ENCODE results near the gene NEK8.

NEK8 gene

DNA sequence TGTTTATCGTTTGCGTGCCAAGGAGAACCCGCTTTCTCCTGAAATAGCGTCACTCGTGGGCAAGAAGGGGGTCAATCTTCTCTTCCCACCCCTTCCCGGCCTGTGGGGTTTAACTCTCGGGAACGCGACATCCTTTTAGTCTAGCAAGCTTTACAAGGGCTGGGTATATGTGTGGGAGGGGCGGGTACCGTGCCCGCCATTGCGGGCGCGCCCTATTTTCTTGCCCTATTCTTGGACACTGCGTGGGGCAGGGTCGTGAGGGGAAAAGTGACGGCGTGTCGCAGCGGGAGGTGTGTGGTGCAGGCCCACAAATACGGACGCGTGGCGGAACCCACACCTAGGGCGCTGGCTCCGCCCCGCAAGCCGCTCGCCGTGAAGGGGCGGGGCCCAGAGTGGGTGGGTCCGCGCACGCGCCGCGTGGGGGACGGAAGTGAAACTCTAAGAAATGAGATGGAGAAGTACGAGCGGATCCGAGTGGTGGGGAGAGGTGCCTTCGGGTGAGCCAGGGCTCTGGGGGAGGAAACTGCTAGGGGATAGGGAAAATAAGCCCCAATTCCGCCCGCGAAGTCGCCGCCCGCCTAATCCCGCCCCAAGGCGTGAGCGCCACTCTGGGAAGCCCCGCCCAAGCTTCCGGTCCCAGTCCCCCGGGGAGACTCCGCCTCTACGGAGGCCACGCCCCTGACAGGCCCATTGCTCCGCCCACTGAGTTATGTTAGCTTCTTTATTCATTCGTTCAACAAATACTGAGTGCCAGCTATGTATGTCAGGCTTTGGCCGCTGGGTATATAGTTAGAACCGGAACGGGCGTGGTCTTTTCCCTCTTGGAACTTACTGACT lies at the start of gene NEK8:
Gene NEK8 (plus strand): TSS at position 425 of the 837 bp plus-strand sequence. CDS start 26 bp downstream, at position 451.
- peak; percentile 97 for DNase-seq (ENCODE audit: low read depth)

DNA sequence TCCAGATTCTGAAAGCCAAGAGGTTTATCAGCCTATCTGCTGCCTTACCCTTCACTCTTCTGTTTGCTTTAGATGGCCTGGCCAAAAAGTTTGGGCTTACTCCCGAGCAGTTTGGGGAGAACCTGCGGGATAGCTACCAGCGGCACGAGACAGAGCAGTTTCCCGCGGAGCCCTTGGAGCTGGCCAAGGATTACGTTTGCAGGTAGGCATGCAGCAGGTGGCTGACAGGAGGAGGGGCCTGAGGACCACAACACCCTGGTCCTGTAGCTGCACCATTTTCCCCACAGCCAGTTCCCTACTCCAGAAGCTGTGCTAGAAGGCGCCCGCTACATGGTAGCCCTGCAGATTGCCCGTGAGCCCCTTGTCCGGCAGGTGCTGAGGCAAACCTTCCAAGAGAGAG lies 45.9 kb upstream of the NEK8 start:
- DNase-seq (ENCODE audit: low read depth) = no peak

DNA sequence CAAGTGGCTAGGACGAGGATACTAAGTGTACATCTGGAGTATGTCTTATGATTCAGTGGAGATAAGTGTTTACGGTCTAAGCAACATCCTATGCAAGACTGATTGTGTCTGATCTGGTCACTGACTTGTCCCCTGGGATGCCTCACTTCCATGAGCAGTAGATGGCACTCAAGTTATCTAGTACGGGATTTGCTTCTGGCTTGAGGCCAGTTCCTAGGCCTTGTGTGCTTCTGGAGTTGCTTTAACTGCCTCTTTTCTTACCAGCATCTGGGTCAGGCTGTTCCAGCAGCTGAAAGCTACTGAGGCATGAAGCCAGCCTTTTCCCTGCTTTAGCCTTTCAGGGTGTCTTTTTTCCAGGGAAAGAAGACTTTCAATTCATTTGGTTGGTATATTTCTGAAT lies 43.6 kb upstream of the NEK8 start:
- DNase-seq (ENCODE audit: low read depth) = no peak

DNA sequence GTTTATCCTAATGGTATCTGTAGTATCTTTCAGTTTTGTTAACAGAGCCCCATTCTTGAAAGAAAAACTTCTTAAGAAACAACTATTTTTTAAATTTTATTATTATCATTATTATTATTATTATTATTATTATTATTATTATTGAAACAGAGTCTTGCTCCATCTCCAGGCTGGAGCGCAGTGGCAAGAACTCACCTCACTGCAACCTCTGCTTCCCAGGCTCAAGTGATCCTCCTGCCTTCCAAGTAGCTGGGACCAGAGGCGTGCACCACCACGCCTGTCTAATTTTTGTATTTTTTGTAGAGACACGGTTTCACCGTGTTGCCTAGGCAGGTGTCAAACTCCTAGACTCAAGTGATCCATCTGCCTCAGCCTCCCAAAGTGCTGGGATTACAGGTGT lies 43.2 kb upstream of the NEK8 start:
- no peak for DNase-seq (ENCODE audit: low read depth)

DNA sequence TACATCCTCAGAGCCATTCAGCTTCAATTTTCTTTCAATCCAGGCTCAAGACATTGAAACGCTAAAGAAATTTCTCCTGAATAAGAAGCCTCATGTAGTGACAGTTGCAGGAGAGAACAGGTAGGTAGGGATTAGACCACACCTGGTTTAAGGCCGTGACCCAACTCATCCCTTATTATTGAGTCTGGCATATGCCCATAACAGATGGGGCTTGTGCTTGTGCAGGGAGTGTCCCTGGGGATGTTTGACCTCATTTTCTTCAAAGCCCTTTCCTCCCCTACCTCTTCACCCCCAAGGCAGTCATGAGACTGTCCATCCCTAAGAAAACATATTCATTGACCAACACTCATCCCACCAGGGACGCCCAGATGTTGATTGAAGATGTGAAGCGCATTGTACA lies 42.3 kb upstream of the NEK8 start:
- no peak for DNase-seq (ENCODE audit: low read depth)

DNA sequence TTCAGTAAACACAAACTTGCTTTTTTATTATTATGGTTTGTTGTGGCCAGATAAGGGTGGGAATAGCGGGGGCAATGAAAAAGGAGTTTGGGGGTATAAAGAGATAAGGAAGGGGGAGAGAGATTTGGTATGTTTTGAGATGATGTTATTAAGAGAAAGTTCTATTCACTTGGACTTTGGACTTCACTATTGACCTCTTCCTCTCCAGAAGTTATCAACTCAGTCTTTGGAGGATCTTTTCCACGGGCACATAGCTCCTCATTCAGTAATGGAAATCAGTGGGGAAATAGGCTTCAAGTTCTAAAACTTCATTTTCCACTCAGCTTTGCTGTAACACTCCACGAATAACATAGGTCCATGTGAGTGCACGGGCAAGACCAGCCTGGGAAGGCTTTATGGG lies 40.1 kb upstream of the NEK8 start:
- no peak for DNase-seq (ENCODE audit: low read depth)

DNA sequence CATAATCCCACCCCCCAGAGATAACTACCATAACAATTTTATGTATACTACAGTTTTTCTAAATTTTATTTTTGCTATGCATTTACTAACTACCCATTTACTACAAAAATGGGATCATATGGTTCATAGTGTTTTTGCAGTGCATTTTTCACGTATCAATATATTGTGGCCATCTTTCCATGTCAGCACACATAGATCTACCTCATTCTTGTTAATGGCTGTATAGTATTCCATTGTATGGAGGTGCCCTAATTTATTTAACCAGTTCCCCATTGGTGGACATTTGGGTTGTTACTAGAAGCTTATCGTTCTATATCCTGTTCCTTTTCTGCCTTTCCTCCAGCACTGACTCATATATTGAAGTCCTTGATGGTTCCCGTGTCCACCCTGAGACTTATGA lies 39.6 kb upstream of the NEK8 start:
- DNase-seq (ENCODE audit: low read depth) = no peak

DNA sequence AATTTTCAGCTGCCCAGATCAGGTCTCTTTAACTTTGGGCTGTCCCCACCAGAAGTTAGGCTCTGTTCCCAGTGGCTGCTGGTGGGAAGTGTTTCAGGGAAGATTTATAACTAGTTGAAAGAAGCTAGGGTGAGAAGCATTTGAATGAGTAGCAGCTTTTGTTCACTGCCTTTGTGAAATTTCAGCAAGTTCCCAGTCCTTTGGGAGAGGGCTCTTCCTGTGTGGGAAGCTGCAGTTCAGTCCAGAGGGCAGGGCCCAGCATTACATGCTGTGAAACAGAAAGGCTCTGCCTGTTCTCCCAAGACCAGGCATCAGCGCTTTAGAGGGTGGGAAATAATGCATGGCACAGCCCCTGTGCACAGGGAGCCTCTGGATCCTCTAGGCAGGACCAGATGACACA lies 34.7 kb upstream of the NEK8 start:
- DNase-seq (ENCODE audit: low read depth) = no peak

DNA sequence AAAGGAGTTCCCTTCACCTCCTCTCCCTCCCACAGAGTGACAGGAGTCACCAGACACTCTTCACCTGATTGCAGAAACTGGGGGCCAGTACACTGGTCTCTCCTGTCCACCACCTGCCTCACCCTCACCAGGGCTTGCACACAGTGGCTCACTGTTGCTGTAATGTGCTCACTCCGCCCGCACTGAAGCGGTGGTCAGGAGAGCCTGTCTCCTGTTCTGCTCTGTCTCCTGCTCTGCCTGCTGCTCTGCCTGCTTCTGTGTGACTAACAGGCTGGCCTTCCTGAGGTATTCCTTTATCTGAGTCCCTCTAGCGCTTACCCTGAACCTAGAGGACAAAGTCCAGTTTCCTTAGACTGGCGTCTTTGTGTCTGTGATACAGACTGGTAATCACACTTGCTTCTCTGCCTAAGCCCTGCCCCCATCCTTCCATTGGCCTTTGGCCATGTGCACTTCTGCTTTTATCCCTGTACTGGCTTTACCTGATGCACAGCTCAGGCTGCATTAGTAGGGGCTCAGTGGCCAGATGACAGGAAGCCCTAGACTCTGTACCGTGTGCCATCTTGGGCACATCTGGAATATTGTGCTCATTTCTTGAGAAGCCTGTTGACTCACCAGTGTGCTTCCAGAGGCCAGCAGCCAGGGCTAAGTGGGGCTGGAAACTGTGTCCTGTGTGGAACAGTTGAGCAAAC lies 30.2 kb upstream of the NEK8 start:
- no peak for DNase-seq (ENCODE audit: low read depth)

DNA sequence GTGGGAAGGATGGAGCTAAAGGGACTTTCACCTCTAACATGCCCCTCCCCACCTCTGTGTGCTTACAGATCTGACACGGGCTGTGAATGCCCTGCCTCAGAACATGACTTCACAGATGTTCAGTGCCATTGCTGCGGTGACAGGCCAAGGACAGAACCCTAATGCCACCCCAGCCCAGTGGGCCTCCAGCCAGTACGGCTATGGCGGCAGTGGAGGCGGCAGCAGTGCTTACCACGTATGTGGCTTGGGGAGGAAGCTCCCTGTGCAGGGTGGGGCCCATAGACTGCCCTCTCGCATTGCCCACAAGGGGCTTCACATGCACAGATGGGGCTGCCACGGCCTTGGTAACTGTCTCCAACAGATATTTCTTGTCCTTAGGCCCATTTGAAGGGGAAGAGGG lies 28.3 kb upstream of the NEK8 start:
- DNase-seq (ENCODE audit: low read depth) = no peak

DNA sequence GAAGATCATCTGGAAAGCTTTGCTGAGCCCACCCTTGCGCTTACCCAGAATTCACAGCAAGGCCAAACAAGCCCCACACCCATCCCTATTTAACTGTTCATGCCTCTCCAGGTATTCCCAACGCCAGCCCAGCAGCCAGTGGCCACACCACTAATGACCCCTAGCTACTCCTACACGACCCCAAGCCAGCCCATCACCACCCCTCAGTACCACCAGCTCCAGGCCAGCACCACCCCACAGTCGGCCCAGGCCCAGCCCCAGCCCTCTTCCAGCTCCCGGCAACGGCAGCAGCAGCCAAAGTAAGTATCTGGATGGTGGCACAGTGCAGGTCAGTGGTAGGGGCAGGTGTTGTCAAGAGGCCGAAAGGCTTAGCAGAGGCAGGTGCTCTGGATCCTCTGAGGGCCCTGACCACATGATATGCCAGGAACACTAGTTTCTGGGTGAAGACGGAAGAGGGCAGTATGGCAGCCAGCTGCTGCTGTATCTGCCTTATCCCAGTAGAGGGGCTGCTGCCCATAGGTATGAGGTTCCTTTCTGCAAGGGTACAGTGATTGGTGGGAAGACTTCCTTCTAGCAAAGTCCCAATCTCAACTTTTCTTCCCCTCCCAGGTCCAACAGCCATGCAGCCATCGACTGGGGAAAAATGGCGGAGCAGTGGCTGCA lies 27.6 kb upstream of the NEK8 start:
- no peak for DNase-seq (ENCODE audit: low read depth)

DNA sequence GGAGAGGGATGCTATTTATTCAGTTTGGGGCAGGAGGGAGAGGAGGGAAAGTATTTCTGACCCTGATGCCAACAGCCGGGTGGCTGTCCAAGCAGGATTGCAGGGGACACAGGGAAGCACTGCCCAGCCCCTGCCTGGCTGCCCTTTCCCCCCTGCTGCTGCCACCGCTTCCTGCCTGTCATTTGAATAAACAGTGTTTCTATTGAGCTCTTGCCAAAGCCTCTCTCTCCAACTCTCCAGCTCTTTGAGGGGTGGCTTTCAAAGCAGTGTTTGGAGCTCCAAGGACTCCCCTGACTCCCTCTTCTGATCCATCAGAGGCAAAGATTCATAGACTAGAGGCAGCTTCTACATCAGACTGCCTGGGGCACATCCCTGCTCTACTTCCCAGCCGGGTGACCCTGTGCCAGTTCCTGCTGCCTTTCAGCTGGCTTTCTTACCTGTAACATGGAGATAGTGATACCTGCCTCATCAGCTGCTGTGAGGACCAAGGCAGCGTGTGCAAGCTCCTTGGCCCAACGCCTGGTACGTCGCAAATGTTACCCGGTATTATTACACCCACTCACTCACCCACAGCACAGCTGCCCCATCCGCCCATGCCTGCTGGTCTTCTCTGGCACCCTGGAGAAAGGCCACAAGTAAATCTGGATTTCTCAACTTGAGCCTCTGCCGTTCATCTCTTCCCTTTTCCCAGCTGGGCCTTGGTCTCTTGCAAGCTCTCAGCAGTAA lies 26.4 kb upstream of the NEK8 start:
- no peak for DNase-seq (ENCODE audit: low read depth)

DNA sequence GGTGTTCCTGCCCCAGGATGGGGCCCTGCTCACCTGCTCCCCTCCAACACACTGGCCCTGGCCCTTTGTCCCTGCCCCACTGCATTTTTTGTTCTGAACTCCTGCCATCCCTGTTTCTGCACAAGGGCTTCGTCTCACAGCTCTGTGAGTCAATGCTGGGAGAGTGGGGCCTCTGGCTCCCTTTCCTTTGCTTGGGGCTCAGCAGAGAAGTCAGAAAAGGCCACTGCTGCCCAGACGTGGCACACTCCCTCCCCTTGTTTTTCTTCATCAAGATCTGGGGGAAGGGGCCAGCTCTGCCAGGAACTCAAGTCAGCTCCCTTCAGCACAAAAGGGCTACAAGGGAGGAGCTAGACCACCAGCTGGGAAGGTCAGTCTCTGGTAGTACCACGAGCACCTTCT lies 25.8 kb upstream of the NEK8 start:
- no peak for DNase-seq (ENCODE audit: low read depth)

DNA sequence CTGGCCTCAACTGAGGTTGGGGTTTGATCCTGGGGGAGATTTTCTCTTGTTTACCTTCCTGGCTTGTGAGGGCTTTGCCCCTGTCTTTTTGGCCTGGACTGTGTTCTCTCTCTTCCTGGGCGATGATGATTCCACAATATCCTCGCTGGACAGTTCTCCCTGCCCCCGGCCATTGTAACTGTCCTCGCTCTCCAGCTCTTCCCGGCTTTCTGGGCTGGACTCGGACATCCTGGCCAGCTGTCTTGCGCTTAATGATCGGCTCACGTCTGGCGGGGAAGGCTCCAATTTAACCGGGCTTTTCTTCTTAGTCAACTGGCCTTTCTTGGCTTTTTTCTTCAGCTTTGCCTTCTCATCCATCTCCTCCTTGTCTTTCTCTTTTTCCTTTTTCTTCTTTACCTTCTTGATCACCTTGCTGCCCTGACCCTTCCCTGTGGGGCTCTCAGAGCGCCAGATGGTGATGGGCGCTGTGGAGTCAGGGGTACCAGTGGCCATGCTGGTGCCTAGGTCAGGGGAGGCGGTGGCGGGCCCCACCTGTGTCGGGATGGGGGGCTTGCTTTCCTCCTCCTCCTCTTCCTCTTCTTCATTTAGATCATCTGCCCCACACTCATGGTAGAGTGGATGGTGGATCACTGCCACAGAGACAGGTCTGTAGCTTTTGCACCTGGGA lies 24.9 kb upstream of the NEK8 start:
- DNase-seq (ENCODE audit: low read depth) = no peak

DNA sequence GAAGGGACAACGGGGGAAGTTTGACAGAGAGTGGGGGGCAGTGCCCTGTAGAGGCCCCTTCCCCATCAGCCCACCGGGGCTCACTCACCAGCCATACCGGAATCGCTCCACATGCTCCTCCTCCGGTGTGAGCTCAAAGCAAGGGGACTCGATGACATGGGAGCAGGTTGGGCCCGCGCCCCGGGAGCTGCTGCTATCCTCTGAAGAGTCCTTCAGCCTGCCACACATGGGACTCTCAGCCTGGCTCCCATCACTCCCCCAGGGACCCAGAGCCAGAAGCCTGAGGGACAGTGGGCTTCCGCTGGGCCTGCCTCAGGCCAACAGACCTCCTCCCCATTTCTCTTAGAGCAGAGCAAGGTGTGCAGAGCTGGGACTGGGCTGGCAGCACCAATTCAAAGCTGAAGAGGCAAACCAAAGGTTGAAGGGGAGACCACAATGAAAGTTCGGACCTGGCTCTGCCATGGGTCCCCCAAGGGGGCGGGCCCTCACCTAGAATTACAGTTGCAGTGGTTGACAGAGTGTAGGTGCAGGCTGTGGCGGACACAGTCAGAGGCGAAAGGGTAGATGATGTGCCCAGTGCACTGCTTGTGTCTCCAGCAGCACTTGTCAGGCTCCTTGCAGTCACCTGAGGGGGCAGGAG lies 24.2 kb upstream of the NEK8 start:
- no peak for DNase-seq (ENCODE audit: low read depth)

DNA sequence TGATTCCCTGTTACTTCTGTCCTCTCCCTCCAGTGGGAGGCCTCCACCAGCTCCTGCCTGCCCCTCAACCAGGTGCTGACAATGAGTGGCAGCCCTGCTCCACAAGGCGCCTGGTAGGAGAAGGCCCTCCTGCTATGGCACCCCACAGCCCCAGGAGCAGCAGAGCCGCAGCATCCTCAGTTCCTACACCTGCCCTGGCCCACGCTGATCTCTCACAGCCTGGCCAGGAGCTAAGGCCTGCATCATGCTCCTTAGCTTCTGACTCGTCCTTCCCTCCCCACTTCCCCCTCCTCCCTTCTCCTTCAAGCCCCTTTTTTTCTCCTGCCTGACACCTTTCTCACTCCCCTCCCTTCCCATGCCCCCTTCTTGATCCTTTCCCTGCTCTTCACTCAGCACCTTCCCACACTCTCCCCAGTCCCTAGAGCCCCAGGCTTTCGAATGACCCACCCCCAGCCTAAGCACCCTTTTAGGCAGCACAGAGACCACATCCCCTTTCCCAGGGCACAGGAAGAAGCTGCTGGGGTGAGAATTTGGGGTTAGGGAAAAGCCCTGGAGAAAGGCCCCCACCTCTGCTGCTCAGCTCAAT lies 23.4 kb upstream of the NEK8 start:
- DNase-seq (ENCODE audit: low read depth) = no peak

DNA sequence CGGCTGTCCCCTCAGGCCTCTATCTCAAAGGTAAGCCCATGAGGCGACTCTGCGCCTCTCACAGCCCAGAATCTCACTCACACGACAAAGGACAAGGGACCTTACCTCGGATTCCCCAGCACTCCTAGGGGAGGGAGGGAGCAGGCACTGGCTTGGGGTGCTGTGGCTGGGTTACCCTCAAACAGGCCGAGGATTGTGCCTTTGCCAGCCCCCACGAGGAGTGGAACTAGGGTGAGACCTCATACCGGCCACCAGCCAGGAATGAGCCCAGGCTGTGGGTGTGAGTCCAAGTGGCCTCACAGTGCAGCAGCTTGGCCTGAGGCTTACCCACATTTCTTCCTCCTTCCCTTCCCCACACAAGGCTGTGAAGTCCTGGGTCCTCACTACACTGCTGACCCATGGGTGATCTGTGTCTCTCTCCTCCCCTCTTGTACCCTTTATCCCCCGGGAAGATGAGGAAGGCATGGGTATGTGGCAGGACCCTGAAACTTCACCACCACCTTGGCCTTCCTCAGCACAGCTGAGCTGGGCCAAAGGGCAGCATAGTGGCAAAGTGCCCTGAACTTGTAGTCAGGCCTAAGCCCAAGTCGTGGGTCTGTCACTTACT lies 22.8 kb upstream of the NEK8 start:
- no peak for DNase-seq (ENCODE audit: low read depth)

DNA sequence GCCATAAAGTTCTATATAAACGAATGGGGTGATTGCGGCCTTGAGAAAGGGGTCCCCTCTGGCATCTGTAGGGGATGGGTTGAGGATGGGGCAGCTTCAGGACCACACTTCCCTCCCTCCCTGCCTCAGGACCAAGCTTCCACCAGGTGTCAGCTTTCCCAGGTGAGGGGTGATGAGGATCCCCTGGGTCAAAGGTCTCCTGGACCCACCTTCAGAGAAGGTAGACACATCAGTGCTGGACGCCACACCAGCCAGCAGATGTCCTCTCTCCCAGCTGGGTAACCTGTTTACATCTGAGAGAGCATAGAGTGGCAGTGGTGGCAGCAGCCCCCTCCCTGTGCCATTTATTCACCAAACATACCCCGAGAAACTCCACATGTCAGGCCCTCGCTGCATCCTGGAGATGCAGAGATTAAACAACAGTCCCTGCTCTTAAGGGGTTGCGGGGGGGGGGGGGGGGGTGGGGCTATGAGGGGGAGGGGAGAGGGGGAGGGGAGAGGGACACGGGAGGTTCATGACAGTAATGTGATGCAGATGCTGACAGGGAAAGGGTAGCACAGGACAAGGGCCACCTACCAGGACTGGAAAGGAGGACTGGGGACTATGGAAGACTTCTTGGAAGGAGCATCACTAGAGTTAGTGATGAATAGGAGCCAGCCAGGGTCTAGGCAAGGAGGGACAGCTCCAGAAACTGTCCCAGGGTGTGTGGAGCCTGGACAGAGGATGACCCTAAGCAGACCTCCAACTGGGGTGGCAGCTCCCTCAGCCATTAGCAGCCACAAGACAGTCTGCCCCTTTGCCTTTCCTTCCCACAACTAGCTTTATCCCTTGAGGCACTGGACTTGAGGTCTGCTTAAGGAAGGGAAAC lies 21.9 kb upstream of the NEK8 start:
- DNase-seq (ENCODE audit: low read depth) = no peak

DNA sequence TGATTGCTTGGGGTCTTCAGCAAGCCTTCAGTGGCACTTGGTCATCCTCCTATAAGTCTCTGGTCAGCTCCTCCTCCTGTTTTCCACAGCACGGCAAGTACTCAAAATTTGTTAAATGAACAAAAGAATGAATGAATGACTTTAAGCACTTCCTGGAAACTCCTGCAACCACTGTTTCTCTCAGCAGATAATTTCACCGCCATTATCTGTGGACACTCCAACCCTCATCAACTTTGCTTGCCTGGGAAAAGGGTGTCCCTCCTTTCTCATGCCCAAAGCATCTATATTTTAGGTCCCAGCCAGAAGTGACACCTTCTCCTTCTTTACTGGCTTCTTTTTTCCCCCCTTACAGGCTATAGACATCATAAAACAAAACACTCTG lies 21.3 kb upstream of the NEK8 start:
- no peak for DNase-seq (ENCODE audit: low read depth)
